ENCODE data around the gene FOXRED1. TPM values are rescaled to one million over a fixed set of nuclear protein-coding genes. Genes with fewer than 3 reads are reported as not detected.

The FOXRED1 gene
- total RNA-seq, 1 experiment from 2014 or later: 44.8 TPM

DNA sequence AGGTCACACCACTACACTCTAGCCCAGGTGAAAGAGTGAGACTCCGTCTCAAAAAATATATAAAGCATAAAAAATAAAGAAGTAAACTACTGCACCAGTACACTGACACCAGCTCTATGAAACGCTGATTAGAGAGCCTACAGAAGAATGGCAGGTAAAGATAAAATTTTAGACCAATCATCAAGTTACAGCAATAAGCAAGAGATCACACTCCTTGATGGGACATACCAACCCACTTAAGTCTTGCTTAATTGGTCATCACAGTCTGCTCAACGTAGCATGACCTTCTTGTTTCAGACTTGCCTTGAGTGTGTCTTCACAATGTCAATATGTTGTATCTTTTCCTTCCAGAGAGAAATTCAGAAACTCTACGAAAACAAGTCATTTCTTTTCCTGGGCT, 12.7 kb upstream of the FOXRED1 start:
- in situ Hi-C loops (cut with HindIII; ENCODE audit: low pct_unique_long_range_greater_than_20kb, low sequenced_read_pairs): no loop called here
- no peak for DNase-seq (ENCODE audit: low read depth, low spot score)
- Histone ChIP-seq H3K27me3 (ENCODE audit: control insufficient read depth, insufficient read depth, low read length) (no peaks in the 10 kb centered on the region), H3K27ac (ENCODE audit: low read length) (no peak overlapping the region), H3K36me3 (ENCODE audit: control insufficient read depth, insufficient read depth, low read length) (peaks cover 5% of the 10 kb centered on the region), H3K9me3 (ENCODE audit: control insufficient read depth, insufficient read depth, low read depth, low read length) (no peaks in the 10 kb centered on the region), H3K4me3 (ENCODE audit: low read depth in 2 of 2, low read length in 2 of 2) (no peak overlapping the region), H3K4me1 (ENCODE audit: control insufficient read depth, insufficient read depth, low read length) (no peaks in the 10 kb centered on the region)
- ChIA-PET CTCF (no interaction called here), POLR2A (no interaction called here)
- TF ChIP-seq SIN3A (IDR thresholded peaks at IDR 0.05; ENCODE audit: borderline replicate concordance, insufficient read depth, low read depth, low read length) (no peak), CTCF (IDR thresholded peaks at IDR 0.05) (no peak), POLR2AphosphoS5 (IDR thresholded peaks at IDR 0.05; ENCODE audit: low read depth, low read length) (no peak), TCF7L2 (IDR thresholded peaks at IDR 0.05; ENCODE audit: low read depth, low read length) (no peak)
- TF ChIP-seq, protein P1, sequence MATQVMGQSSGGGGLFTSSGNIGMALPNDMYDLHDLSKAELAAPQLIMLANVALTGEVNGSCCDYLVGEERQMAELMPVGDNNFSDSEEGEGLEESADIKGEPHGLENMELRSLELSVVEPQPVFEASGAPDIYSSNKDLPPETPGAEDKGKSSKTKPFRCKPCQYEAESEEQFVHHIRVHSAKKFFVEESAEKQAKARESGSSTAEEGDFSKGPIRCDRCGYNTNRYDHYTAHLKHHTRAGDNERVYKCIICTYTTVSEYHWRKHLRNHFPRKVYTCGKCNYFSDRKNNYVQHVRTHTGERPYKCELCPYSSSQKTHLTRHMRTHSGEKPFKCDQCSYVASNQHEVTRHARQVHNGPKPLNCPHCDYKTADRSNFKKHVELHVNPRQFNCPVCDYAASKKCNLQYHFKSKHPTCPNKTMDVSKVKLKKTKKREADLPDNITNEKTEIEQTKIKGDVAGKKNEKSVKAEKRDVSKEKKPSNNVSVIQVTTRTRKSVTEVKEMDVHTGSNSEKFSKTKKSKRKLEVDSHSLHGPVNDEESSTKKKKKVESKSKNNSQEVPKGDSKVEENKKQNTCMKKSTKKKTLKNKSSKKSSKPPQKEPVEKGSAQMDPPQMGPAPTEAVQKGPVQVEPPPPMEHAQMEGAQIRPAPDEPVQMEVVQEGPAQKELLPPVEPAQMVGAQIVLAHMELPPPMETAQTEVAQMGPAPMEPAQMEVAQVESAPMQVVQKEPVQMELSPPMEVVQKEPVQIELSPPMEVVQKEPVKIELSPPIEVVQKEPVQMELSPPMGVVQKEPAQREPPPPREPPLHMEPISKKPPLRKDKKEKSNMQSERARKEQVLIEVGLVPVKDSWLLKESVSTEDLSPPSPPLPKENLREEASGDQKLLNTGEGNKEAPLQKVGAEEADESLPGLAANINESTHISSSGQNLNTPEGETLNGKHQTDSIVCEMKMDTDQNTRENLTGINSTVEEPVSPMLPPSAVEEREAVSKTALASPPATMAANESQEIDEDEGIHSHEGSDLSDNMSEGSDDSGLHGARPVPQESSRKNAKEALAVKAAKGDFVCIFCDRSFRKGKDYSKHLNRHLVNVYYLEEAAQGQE (IDR thresholded peaks at IDR 0.05; ENCODE audit: insufficient read depth in 1 of 2, low read depth in 2 of 2, low read length in 1 of 2): no peak
- no peak for ATAC-seq
- intact Hi-C loops (cut with micrococcal nuclease; ENCODE audit: unreplicated experiment): no loop called here
- BruUV-seq (replicated peaks): no TSS peak

- POLR2A ChIA-PET: no interaction called here
- no peak for TF ChIP-seq POLR2AphosphoS5 (IDR thresholded peaks at IDR 0.05; ENCODE audit: low read depth, low read length)
- TF ChIP-seq, protein P1 (IDR thresholded peaks at IDR 0.05; ENCODE audit: insufficient read depth in 1 of 2, low read depth in 2 of 2, low read length in 1 of 2): no peak
- TF ChIP-seq CTCF (IDR thresholded peaks at IDR 0.05): no peak
- no peak for TF ChIP-seq TCF7L2 (IDR thresholded peaks at IDR 0.05; ENCODE audit: low read depth, low read length)
- no peak for TF ChIP-seq SIN3A (IDR thresholded peaks at IDR 0.05; ENCODE audit: borderline replicate concordance, insufficient read depth, low read depth, low read length)
- intact Hi-C loops (cut with micrococcal nuclease; ENCODE audit: unreplicated experiment): no loop called here
Observed at GRCh38 chr11:126257144-126257543, 11.8 kb upstream of the FOXRED1 start.

More at GRCh38 chr11:126257144-126257543, 11.8 kb upstream of the FOXRED1 start:
- TSS peak; percentile 43 for BruUV-seq (replicated peaks)
- Histone ChIP-seq H3K9me3 (ENCODE audit: control insufficient read depth, insufficient read depth, low read depth, low read length) (no peaks in the 10 kb centered on the region), H3K4me3 (ENCODE audit: low read depth in 2 of 2, low read length in 2 of 2) (no peak overlapping the region), H3K4me1 (ENCODE audit: control insufficient read depth, insufficient read depth, low read length) (no peaks in the 10 kb centered on the region), H3K36me3 (ENCODE audit: control insufficient read depth, insufficient read depth, low read length) (peaks cover 8% of the 10 kb centered on the region), H3K27ac (ENCODE audit: low read length) (no peak overlapping the region), H3K27me3 (ENCODE audit: control insufficient read depth, insufficient read depth, low read length) (no peaks in the 10 kb centered on the region)
- ATAC-seq (no peak), DNase-seq (ENCODE audit: low read depth, low spot score) (no peak)
- CTCF ChIA-PET: no interaction called here
- in situ Hi-C loops (cut with HindIII; ENCODE audit: low pct_unique_long_range_greater_than_20kb, low sequenced_read_pairs): no loop called here

Data from Panc1 (cell line).